HG03045 (cell line): ENCODE results near the gene FAM20A.

ENCODE experiments used
- ATAC-seq: cut with Tn5 transposase; IDR thresholded peaks from one replicate; pipeline ENCODE4 v1.9.1; 2021; ENCODE audit warnings: mild to moderate bottlenecking, moderate library complexity; ENCODE audit not compliant: unreplicated experiment

The FAM20A gene

DNA sequence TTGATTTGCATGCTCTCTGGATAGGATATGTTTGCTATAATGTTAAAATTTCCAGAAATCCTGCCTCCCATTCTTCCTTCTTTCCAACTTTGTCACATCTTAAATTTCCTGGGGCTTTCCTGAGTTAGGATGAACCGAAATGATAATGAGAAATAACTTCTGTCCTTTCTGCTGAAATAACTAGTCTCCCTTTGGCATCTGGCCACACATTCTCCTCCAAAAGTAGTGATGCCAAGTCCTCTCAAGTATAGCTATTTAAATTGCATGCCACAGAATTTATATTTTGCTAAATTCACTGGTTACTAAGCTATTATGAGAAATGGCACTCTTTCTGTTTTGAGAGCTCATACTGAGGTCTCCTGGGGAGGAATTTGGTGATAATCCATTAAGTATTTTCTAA is 30.6 kb downstream of the FAM20A start:
- ATAC-seq = no peak

DNA sequence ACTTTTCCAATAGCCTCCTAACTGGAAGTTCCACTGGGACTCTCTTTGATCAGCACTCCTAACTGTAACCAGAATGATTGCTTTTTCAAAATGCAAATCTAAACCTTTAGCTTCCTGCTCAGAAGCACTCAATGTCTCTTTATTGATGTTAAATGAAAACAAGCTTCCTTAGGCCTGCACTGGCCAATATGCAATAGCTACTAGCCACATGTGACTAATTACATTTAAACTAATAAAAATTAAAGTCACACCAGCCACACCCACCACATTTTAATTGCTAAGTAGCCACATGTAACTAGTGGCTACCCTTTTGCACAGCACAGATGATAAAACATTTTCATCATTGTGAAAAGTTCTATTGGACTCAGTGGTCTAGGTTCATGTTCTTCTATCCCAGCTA is 31.8 kb downstream of the FAM20A start:
- ATAC-seq = no peak

DNA sequence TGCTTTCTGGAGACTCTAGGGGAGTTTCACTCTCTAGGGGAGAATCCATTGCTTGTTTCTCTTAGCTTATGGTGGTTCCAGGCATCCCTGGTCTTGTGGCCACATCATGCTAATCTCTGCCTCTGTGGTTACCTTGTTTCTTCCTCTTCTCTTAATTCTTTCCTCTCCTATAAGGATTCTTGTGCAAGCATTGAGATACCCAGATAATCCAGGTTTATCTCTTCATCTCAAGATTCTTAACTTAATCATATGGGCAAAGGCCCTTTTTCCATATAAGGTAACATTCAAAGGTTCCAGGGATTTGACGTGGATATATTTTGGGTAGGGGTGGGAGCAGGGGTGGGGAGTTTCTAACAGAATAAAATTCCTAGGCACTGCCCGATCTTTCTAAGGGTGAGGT is 32.6 kb downstream of the FAM20A start:
- no peak for ATAC-seq

DNA sequence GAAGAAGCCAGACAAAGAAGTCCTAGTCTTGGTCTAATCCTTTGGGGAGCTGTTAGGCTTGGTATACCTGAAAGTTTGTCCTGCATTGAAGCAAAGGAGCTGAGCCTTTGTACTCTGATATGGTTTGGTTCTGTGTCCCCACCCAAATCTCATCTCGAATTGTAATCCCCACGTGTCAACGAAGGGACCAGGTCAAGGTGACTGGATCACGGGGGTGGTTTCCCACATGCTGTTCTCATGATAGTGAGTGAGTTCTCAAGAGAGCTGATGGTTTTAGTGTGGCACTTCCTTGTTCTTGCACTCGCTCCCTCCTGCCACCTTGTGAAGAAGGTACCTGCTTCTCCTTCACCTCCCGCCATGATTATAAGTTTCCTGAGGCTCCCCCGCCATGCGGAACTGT is 33.6 kb downstream of the FAM20A start:
- no peak for ATAC-seq

DNA sequence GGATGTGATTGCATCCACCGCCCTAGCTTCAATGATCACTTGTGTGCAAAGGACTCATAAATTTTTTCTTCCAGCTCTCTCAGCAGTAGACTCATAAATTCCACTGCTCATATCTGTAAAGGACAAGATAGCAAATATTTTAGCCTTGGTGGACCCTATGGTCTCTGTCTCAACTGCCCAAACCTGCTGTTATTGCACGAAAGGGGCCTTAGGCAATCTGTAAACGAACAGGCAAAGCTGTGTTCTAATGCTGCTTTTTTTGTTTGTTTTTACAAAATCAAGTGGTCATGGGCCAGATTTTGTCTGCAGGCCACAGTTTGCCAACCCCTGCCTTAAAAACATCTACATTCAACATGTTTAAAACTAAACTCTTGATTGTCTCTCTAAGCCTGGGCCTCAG is 34.1 kb downstream of the FAM20A start:
- ATAC-seq = no peak

DNA sequence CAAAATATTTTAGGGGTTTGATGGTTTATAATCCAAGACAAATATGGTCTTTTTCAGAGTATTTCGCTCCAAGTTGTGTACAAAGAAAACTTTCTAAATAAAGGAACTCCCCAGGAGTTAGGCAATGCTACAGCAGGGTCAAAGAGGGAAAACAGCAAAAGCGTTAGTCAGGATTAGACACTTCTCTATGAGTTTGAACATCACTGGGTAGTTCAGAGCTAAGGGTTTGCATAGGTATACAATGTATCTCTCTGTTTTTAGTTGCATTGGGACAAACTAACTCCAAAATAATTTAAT is 34.8 kb downstream of the FAM20A start:
- no peak for ATAC-seq

DNA sequence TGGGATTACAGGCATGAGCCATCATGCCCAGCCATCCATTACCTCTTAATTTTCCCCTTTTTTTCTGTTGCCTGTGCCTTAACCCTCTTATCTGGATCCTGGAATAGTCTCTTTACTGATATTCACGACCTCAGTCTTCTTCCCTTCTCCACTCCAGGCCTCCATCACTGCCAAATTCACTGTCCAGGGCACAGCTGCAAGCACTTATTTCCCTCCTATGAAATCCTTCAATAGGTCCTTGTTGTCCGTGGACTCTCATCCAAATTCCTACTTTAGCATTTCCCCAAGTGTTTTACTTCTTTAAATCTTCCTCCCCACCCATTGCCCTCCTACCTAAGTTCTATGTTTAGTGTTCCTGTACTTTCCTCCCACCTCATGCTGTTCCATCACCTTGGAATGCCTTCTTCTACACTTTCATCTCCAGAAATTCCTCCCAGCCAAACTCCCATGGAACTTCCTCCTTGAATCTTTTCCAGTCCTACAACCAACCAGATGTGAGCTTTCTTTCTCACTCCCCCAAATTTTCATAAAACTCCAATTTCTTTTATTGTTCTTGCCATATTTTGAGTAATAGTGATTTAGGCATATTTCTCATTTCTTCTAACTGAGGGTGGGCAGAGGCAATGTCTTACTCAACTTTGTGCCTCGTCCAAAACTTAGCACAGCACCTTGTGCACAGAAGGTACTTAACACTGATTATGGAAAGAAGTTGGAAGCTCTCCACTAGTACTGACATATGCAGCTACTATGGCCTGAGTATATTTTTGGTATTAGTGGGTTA is 35.3 kb downstream of the FAM20A start:
- no peak for ATAC-seq

DNA sequence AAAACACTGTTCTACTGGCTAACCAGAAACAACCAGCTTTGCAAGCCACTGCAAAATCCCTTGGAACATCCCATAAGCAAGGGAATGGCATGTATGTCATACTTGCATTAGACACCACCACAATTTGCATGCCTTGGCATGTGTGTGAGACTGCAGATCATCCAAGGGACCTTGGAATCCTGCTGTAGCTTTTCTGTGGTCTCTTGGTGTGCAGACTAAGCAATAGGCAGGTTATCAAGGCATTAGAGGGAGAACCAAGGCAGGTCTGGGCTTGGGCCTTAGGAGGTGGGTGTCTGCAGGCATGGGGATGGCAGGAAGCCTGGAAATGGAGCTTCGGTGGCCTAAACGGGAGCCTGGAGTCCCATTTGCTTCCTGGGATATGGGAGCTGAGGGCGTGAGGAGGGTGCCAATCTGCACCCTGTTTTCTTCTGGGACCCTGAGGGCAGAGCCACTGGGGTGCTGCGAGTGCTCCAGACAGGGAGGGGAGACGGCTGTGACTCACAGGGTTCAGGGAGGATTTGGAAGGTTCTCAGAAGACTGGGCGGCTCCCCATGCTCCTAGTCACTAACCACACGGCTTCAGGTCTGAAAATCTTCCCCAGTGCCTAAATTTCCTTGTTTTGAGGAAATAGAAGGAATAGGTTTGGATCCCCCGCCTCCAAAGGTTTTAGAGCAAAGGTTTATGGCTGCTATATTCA is 36.6 kb downstream of the FAM20A start:
- no peak for ATAC-seq

DNA sequence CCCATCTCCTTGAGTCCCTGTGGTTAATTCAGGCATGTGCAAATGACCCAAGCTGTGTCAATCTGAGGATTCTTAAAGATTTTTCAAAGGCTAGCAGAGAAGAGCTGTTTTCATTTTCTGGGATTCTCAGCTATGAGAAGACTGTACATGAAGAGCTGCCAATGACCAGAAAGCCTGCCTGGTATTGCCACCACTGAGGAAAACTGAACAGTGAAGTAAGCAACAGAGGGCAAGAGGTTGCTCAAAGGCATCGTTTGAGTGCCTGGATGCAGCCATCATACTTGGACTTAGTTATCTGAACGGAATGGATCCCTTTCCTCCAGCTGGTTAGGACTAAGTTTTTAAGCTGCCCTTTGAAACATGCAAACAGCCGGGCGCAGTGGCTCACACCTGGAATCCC is 38.4 kb downstream of the FAM20A start:
- ATAC-seq = no peak

DNA sequence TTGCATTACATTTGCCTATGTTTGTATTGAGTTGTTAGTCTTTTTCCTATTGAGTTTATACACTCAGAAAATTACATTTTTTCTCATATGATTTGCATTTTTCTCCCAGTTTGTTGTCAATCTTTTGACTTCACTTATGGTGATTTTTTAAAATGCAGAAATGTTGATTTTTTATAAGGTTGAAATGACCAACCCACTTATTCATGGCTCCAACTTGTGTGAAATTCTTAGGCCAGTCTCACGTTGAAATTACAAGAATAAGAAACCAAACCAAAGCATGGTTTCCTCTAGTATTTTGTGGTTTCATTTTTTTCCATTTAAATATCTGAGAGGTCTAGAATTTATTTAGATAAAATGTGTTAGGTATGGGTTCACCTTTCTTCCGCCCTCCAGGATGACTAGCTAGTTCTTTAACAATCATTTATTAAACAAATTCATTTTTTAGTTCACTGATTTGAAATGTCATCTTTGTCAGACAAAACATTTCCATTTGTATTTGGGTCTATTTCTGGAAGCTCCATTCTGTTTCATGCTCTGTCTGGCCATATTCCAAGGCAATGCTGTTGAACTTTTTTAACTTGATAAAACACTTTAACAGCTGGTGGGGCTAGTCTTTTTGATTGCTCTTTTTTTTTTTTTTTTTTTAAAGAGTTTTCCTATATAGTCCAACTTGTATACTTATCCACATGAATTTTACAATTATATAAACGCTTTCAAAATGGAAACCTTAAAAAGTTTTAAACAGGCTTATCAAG is 40.0 kb downstream of the FAM20A start:
- ATAC-seq = no peak

DNA sequence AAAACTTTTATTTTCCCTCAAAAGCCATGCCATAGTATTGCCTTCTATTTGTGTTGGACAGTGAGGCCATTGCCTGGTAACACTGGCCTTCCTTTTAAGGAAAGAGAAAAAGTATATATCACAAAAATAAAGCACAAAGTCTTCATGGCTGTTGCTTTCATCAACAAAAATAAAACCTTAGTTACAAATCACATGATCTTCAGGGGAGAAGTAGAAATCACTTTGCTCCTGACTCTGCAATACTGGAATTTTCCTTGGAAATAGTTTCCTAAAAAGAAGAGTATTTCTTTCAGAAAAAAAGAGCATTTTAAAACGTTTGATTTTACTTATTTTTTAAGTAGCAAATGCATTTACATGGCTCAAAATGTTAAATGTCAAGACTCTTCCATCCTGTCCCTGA is 41.9 kb downstream of the FAM20A start:
- ATAC-seq = no peak

DNA sequence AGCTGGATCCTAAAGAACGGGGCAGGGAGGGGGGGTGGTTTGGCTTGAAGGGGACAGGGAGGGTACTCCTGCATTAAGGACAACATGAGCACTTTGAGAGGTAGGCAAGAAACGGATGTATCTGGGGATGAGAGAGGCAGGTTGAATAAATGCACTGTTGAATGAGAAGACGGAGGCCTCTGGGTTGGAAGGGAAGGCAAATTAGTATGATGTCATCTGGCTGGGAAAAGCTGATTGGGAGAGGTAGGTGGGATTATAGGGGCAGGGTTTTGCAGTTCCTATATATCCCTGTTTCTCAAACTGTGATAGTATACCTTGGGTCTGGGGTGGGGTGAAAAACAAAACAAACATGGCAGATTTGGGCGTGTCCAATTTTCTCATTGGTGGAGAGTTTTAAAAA is 44.6 kb downstream of the FAM20A start:
- no peak for ATAC-seq

DNA sequence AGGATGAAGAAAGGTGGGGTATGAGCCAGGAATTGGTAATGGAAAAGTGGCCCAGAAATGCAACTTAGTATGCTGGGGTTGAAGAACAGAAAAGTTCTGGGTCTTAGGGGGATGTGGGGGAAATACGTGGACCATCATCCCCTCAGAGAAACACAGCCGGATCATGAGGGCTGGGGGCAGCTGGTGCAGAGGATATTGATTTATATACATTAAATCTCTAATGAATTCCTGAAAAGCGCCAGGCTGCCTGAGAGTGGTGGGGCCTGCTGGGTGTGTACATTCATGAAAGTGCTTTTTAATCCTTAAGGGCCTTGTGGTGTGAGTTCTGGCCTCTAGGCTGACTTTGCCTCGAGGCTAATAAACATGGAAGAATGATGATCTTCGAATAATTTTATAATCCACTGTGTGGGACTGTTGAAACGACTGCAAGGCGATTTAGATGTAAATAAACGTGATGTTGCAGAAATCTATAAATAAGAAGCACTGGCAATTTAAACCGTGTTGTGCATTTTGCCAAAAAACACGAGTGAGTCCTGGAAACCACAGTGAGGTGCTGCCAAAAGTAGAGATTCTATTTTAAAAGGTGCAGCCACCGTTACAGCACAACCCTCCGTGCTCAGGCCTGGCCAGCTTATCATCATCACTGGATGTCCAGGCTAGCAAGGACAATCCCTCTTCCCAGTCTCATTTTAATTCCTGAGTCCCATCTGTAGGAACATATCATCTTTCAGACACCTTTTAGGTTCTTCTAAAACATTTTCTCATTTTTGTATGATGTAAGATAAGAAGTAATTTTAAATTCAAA is 56.9 kb downstream of the FAM20A start:
- no peak for ATAC-seq

DNA sequence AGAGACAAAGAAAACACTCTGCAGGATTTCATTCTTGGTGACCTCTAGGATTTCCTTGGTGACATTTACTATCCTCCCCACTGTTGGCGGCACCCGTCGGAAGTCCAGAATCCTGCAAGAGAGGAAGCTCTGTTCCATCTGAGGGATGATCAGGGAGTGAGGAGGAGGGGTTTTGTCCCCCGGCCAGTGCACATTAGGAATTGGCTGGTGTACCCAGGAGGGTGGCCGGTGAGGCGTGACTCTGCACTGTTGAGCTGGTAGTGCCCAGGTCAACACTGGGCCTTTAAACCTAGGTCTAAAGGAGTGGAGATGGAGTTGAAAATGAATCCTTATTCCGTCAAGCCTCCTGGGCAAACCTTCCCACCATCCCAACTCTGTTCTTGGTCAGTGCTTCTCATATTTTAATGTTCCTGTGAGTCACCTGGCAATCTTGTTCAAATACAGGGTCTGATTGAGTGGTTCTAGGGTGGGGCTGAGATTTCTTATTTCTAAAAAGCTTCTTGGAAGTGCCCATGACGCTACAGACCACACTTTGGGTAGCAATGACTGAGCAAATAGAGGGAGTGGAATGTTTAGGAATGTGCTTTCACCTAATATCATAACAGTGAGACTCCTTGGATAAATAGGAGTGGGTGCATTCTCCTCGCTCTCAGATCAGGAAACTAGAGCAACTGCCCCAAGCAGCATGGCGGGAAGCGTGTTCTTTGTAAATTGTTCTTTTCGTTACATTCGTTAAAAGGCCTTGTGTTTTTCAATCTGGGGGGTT is 58.3 kb downstream of the FAM20A start:
- ATAC-seq = no peak

DNA sequence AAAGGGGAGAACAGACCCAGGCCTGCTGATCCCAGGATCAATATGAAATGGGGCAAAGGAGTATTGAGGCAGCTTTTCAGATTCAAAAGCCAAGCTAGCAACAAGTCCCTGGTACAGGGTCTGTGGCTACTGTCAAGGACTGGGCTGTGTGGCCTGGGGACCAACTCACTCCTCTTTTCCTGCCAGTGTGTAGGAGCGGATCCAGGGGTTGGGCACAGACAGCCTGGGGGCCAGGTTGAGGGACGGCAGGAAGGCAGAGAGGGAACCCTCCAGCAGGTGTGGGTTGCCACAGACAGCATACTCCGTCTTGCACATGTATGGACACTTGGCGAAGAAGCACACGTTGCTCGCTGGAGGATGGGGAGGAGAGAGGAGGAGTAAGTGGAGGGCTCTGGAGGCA is 59.4 kb downstream of the FAM20A start:
- no peak for ATAC-seq

DNA sequence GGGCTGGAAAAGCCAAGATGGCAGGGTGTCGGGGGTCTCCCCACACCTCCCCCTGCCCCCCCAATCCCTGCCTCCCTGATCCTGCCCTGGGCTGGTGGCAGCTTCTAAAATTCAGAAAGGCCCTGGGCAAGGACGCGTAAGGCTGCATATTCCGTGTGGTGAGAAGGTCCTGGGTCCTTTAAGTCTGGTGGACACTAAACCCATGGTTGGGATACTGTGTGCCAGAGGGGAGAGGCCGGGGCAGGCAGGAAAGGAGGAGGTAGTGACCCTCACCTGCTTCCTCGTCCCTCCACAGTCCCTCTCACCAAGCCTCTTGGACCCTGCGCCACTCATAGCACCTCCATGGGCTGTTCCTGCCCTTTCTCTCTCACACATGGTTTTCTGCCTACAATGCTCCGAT is 60.2 kb downstream of the FAM20A start:
- ATAC-seq = no peak

DNA sequence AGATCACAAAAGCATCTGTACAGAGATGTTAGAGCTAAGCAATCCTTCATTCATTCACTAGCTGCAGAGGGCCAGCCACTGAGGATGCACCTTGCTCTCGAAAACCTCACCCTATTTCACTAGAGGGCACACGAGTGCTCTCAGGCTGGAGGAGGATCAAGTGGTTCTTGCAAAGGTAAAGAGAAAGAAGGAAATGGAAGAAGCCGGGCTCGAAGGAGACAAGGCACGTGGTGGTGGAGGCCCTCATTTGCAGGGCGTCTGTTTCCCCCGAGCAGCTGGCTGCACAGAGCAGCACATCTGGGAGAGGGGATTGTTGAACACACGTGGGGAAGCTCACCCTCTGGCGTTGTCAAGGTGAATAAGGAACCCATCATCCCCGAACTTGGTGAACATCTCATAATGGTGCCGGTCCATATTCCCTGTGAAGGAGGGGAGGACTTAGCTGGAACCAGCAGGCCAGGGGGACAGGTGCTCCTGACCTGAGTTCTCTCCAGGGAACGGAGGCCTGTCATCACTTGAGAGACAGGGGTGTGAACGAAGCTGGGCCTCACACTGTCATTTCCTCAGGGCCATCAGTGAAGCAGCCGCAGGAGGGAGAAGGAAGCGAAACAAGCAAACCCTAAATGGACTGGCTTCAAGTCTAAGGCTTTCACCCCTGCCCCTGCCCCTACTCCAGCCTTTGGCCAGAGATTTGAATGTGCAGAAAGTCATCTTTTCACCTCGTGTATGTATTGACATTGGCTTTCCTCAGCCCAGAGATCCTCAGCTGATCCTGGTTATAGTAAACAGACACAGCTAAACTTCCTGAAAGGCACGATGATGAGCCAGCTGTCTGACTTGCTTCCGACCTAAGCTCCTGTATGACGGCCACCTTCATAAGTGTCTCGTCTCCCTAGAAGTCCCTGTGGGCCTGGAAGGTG is 61.4 kb downstream of the FAM20A start:
- ATAC-seq = no peak

DNA sequence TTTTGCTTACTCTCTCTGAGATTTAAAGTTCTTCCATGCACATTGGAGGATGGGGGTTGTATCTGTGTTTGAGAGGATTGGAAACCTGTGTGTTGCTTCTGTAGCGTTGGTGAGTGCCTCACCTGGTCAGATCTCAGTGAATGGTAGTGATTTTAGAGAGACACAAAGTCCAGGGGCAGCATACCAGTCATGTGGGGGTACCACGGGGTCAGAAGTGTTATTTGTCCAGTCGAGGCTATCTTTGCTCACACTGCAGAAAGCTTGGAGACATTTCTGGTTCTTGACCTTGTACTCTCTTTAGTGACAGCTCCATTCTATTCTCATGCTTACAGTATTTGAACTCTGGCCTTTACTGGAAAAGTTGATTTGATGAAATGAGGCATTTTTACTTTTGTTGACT is 65.2 kb downstream of the FAM20A start:
- ATAC-seq = no peak

DNA sequence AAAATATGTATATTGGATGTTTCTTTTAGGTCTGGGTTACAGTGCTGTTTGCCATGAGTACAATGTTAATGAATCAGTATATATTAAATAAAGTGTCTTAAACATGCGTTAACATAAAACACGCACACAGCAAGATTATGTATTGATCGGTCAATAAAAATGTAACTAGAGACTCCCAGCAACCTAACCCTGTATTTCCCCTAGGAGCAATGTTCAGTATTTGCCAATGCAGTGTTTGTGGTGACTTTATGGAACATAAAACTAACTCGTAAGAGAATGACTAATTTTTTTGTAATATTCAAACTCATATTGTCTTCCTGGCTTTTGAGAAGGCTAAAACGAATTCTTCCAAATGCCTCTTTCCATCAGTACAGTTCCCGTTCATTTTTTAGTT is 66.5 kb downstream of the FAM20A start:
- no peak for ATAC-seq
